Activated CD4-positive, alpha-beta T cell treated with anti-CD3 and anti-CD28 coated beads for 24 hours (primary cell): ENCODE data around the gene ARHGAP10.

Experiments used
- DNase-seq, 2 donors: peaks; one replicate each; pipeline ENCODE4 v3.0.0-alpha.2; 2020; ENCODE audit warnings: low read depth in 2 of 2

The ARHGAP10 gene

DNA sequence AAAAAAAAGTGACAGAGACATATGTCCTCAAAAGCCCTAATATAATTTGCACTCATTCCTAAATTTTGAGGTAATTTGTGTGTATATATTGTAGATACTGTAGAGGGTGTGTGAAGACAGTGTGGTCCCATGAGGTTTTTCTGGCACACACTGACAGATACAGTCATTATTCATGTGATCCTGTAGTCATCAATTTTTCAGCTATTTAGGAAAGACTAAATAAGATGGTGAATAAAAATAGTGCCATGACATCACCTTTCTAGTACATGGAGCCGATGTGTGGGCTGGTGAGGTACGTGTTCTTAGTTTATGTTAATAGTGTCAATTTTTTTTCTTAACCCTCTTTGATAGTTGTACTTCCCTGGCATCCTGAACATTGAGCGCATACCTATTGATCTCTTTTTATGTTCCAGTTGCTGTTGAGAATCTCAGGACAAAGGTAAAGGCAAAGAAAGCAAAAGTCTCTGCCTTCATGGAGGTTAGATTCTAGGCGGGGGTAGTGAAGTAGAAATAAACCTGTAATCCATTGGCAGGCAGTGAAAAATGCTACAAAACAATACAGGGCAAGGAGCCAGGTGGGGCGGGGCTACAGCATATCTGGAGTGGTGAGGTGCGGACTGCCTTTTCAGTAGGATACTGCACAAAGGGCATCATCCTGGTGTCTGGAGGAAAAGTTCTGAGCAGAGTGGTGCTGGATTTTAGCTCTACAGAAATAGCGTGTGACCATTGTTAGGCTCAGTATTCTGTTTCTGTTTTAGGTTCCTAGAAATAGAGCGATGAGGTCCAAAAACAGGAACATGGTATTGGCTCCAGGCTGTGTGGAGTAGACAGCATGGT lies 93.8 kb downstream of the ARHGAP10 start:
- DNase-seq, result no peak

DNA sequence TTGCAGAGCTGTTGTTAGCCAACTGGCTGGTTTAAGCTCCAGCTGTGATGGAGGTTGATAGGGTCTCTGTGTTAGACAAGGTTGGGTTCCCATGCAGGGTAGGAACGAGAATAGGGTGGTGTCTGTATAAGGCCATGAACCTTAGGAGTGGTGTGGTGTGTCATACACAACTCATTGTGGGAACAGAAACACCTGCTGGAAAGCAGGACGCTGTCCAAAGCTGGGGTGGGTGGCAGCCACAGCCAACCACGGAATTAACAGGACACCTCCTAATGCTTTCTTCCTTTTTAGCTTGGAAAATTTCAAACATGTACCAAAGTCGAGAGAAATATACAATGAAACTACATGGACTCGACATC lies 94.4 kb downstream of the ARHGAP10 start:
- no peak for DNase-seq

DNA sequence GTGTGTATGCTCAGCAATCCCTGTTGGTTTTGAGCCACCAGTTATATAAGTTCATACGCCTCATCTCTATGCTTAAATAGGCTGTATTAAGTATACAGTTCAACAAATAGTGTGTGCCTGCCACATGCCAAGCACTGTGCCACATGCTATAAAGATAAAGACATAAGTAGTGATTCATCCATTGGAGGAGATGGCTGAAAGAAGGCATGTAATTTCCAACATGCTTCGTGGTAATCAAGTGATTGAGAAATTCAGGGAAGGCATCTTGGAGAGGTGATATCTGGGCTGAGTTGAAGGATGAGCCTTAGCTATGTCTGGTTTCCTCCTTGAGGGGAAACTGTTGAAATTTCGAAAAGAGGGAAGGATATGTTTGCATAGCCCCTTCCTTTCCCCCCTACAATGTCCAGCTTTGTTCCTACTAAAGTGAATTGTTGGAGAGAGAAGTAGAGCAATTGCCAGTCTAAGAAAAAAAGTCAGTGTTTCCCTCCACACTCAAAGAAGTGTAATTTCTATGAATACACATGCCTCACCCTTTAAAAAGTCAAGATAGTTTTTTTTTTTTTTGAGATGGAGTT lies 96.5 kb downstream of the ARHGAP10 start:
- no peak for DNase-seq

DNA sequence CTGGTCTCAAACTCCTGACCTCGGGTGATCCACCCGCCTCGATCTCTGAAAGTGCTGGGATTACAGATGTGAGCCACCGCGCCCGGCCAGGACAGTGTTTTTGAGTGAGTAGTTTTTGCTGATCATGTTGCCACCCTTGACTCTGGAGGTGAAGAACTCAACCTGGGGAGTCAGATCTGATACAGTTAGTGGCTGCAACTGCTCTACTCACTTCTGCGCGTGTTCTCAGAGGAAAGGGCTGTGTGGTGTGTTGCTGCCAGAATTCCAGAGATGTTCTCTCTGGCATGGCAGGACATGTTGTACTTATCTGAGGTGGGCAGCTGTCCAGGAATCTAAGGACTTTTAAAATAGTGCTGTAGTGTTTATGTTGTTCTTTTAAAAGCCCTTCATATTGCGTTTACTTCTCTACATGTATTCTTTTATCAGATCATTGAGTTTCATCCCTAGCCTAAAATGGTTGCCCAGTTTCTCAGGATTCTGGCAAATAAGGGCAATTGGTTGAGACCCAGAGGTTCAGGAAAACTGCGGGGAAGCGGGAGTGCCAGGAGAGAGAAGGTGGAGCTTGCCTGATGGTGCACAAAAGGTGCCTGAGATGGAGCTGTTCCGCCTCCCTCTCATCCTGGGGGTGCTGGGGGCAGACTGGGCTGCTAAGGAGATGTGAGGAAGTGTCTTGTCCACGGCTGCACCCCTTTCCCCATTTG lies 97.7 kb downstream of the ARHGAP10 start:
- no peak for DNase-seq

DNA sequence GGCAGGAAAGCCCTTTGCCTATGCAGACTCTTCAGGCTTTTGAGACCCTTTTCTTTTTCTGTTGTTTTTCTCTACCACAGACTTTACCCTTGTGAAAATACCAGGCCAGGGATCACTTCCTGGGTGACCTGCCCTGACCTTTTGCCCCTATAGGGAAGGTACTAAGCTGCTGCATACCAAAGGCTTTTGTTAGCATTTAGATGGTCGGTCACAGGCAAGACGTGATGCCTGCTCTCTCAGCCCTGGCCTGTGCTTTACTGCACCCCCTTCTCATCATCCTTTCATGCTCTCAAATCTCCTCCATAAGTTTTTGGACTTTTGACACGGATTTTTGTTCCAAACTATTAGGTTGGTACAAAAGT lies 98.2 kb downstream of the ARHGAP10 start:
- no peak for DNase-seq

DNA sequence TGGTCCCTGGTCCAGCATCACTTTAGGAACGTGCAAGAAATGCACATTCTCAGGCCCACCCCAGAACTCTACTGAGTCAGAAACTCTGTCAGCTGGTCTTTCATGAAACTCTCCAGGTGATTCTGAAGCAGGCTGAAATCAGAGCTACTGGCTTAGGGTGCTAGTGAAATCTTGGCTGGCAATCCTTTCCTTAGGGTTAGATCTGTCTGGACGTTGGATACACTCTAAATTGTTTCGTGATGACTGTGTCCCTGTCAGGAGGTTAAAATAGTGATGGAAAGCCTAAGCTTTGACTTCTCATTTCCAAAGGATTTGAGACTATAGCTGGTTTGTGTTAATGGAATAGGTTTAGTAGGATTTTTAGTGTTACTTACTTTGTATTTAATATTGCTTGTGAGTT lies 99.1 kb downstream of the ARHGAP10 start:
- no peak for DNase-seq

DNA sequence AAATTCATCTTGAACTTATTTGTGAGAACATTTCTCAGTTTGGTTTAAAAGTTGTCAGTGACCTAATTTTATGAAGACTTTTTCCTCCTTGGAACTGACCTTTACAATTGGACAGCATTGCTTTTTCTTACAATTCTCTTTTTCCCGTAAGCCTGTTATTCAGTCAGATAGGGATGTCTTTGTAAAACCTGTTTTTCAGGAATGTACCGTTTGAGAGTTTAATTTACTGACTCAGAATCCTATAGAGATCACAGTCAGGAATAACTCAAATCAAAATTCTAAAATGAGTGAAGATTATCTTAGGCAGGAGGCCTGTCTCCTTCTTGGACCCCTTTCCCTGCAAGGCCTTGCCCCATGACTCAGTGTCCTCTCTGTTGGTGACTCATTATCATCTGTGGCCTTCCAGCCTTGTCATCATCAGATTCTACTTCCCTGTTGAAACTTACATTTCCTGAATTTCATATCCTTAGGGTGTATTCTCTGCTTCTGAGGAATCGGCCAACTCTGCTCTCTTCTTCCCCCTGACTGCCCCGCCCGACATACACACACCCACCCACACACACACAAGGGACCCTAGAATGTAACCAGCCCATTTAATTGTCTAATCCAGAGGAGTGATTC lies 99.8 kb downstream of the ARHGAP10 start:
- no peak for DNase-seq

DNA sequence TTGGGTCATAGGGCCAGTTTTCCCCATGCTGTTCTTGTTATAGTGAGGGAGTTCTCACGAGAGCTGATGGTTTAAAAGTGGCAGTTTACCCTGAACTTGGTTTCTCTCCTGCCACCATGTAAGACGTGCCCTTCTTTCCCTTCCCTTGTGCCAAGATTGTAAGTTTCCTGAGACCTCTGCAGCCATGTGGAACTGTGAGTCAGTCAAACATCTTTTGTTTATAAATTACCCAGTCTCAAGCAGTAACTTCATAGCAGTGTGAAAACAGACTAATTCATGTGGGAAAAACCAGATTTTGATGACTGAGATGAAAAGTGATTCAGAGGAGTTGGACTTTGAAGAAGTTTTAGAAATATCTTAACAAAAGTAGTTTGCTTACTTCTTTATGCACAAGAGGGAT lies 101.4 kb downstream of the ARHGAP10 start:
- DNase-seq, result no peak

DNA sequence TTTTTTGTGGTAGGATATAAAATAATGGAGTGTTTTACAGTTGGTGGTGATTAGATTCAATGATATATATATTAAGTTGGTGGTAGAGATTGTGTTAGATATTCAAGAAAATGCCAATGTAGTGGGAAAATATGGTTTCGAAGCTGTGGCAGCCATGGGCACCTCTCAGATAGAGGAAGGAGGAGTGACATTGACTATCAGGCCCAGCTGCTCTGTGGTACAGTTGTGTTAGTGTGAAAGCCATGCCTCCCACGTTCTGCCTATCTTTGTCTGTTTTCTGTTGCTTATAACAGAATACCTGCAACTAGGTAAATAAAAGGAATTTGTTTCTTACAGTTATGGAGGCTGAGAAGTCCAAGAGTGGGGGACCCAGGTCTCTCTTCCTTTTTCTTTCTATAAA lies 101.9 kb downstream of the ARHGAP10 start:
- DNase-seq, result no peak

DNA sequence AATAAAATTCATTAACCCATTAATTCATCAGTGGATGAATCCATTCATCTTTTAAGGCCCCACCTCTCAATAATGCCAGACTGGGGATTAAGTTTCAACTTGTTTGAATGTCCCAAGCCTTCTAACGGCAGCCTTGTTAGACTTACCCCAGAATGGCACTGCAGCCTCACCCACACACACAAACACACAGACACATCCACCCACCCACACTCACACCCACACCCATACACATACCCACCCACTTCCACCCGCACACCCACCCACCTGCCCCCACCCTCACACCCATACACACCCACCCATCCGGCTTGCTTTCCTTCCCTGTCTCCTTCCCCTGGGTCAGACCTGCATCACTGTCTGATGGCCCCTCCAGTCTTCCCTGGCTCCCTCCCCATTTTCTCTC lies 102.6 kb downstream of the ARHGAP10 start:
- DNase-seq, result no peak

DNA sequence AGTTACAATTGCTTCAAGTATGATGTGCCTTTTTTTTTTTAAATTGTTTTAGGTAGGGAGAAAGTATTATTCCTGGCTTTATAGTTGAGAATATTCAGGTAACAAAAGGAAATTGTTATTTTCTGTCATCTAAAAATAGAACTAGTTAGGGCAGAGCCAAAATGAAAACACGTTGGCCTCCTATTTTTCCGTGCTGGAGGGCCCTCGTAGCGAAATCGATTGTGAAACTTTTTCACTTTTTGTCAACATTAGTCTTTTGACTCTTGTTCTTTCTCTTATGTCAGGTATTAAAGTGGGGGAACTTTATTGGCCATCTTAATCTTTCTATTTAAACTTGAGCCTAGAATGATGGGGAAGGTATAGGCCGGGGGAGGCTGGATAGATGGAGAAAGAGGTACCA lies 104.9 kb downstream of the ARHGAP10 start:
- no peak for DNase-seq

DNA sequence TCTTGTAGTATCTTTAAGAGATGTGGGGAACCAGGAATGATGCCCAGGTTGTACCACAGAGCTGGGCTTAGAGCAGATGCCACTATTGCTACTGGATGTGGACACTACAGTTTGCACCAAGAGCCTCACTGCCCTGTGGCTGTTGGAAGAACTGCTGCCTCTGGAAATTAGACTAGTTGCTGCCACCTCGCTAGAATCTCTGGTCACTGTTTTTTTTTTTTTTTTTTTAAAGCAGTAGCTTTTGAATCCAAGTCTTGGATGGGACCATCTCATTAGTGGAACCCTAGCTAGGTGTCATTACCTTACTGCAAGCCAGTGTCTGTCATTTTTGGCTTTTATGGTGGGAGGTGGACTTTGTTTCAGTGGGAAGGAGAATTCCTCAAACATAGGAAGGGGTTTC lies 105.5 kb downstream of the ARHGAP10 start:
- no peak for DNase-seq

DNA sequence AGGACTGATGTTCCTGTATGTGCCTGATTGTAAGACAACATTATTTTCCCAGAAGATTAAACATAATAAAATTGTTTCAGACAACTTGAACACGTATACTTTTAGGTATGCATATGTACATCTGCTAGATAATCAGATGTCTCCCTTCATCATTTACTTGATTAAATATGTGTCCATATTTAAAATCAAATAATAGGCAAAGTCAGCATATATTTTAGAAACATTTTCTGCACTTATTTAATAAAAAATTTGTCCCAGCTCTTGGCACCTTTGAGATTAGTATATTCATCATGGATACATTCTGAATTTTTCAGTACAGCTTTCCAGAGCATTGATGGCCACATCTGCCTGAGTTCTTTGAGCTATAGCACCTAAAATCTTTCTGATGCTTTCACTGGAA lies 106.0 kb downstream of the ARHGAP10 start:
- no peak for DNase-seq

DNA sequence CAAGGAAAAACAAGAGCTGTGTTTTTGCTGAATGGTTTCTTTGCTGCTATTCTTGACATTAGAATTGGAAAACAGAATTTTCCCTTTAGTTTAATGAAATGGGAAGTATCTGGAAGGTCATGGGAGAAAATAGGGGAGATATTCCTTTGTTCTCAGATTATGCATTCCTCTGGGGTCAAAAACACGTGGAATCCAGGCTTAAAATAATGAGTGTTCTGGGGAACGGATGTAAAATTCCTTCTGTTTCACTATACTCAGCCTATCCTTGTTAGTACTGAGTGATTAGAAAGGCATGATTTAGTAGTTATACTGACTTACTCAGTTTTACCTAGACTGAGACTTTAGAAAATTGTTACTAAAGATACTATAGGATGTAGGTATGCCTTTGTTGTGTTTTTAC lies 107.3 kb downstream of the ARHGAP10 start:
- DNase-seq, result no peak

DNA sequence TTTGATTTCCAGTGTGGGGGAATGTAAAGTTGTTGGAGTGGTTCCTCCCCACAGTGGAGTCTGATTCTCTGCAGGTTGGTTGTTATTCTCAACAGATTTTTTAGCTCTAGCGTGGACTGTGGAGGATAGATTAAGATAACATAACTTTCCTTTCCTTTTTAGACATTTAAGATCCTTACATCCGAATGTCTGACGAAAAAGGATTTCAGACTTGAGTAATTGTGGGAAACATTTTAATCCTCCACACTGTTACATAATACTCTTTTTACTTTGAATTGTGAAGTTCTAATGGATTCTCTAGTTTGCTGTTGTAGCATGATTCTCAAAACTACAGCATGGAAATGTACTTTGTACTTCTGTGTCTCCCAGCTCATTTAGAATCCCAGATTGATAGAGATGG lies 107.8 kb downstream of the ARHGAP10 start:
- DNase-seq, result no peak

DNA sequence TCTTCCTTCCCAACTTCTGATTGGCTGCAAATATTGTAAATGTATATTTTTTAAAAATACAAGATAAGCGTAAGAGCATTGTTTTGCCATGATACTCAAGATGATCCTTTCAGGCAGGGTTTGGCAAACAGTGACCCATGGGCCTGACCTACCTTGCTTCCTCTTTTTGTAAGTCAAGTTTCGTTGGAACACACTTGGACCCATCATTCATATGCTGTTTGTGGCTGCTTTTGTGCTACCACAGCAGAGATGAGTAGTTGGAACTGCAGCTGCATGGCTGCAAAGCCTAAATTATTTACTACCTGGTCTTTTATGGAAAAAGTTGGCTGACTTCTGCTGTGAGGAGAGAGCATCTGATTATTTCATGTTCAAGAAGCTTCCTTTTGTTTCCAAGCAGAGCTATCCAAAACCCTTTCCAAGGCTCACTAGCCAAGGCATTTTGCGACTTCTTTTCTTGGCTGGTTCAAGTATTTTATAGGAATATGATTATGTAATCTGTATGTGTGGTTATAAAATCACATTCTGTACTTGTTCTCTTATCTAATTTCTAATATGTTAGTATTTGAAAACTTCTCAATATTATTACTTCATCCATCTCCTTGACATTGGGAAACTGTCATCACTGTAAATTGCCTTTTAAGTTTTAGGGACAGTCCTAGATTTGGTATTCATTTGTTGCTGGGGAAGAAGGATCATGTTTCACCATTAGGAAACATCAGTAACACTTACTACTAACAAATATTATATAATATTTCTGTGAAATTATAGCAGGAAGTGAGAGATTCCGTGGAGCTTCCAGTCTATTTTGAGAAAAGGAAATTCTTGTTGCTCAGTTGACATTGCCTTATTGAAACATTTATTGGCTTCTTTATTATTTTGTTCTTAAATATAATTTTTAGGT lies 109.2 kb downstream of the ARHGAP10 start:
- no peak for DNase-seq

DNA sequence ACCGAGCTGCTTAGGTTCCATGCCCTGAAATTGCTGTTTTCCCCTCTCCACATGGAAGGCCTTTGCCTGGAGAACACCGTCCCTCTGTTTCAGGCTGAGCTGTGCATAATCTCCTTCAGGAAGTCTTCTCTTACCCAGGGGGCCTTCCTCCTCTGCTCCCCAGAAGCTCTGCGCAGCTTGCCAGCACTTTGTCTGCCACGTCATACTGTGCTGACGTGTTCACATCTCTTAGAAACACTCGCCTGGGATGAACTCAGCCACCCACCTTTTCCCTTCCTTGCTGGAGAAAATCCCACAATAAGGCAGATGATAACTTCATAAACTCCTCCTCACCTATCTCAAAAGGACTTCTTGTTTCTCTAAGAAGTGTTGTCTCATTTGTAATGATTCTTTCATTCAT lies 110.7 kb downstream of the ARHGAP10 start:
- DNase-seq, result no peak

DNA sequence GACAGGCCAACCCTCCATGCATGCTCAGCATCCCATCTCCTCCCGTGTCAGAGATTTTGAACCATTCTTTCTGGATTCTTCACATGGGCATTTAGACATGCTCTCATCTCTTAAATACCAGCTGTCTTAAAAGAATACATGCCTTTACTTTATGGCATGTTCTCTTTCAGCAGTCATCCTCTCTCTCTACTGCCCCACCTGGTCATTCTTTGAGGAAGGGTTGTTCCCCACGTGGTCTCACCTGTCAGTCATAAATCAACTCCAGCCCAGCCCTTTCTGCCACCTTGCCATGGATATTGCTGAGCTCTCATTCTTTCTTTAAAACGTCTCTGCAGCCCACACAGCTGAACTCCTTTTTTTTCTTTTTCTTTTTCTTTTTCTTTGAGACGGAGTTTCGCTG lies 111.3 kb downstream of the ARHGAP10 start:
- no peak for DNase-seq

DNA sequence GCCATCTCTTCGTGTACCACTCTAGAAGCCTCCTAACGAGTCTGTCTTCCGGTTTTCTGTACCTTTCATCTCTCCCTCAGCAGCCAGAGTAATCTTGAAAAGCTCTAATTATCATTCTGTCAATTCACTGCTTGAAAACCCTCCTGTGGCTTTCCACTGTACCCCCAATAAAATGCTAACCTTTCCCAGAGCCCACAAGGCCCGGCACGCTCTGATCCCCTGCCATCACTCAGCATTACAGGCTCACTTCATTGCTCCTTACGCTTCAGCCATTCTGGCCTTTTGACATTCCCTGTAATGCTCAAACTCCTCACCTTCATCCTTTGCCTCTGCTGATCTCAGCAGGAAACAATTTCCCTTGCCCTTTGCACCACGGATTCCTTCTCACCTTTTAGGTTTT lies 112.9 kb downstream of the ARHGAP10 start:
- DNase-seq, result no peak

DNA sequence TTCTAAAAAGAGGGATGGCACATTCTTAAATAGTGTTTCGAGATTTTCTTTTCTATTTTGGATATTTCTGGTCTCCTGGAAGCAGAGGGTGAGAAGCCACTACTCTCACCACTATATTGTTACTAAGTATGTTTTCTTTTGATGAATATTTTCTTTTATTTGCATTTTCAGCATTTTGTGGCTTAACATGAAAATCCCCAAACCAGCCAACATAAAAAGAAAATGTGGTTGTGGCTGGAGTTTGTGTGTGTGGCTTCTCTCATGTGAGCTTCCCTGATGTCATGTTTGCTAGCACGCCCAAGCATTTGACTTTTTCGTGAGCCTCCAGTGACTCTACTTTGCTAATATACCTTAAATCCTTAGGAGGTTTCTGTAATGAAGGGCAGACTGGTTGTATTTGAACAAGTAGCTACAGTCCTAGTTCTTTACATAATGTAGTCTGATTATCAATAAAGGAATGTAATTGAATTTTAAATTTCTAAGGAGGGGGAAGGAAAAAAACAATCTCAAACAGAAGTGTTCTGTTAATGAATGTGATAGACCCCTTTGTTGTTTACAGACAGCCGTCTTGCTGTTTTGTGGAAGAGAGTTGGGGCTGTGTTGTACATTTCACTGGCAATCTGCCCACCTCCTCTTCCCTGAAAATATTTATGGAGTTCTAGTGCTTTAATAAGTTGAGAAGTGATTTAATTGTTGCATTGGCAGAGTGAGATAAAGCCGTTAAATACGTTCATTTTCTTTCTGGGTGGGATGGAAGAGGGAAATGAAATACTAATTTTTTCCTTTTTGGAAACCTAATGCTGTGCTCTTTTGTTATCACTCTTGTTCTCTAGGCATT lies 114.6 kb downstream of the ARHGAP10 start:
- no peak for DNase-seq
